ENCODE measurements around the gene LDLRAP1. TPM values are rescaled to one million over a fixed set of nuclear protein-coding genes. Genes with fewer than 3 reads are reported as not detected.

LDLRAP1 gene
- polyA plus RNA-seq, 3 donors = 13.1 to 15.9 (median 13.8) TPM

GRCh38 chr1:25520446-25521061, 22.9 kb upstream of the LDLRAP1 start:
- DNase-seq = no peak

DNA sequence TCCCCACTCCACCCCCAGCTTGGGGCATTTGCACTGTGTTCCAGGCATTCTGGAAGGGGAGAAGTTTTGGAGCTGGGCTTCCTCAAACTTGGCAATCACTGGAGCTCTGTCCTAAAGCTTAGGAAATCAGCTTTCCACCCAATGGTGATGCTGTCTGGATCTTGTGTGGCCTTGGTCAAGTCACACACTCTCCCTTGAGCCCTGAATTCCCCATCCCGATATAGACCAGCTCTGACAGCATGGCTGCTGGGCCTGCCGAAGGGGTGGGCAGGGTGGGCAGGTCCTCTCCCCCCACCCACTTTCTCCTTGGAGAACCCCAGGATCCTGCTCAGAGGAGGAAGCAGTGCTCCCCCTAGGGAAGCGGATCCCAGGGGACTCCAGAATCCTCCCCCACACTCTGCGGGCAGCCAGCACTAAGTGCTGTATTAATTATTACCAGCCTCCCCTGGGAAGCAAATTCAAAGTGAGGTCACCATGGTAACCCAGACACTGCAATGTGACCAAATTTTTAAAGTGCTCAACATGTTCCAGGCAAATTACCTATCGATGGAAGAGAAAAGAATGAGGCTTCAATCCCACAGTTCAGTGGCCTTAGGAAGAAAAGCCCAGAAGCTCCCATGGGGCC, 21.3 kb upstream of the LDLRAP1 start:
- DNase-seq = no peak

DNA sequence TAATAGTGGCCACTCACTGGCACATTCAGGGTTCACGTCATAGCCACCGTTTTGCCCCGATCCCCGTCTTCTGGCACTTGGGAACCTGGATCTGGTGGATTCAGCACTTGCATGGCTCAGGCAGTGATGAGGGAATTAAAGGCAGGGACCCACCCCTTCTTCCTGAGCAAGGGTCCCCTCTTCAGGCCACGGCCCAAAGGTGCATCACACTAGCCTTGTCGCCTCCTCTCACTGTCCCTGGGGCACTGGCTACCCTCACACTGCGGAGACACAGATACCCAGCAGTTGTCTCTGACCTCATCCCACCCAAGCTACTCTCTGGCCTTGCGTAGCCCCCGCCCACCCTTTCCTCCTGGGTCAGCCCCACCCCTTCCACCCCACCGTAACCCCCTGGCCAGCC, 19.9 kb upstream of the LDLRAP1 start:
- no peak for DNase-seq

- DNase-seq = no peak
These were observed 18.6 kb upstream of the LDLRAP1 start for GRCh38 chr1:25524568-25525360.

DNA sequence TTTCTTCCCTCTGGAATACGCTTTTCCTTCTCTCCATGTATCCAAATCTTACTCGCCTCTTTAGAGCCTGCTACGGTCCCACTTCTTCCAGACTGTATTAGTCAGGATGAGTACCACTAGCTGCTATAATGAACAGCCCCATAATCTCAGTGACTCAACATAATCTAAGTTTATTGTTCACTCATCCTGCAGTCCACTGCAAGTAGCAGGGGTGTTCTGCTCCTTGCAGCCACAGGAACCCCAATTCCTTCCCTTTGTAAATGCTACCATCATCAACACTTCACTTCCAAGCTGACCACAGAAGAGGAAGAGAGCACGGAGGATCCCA, 18.1 kb upstream of the LDLRAP1 start:
- no peak for DNase-seq

DNA sequence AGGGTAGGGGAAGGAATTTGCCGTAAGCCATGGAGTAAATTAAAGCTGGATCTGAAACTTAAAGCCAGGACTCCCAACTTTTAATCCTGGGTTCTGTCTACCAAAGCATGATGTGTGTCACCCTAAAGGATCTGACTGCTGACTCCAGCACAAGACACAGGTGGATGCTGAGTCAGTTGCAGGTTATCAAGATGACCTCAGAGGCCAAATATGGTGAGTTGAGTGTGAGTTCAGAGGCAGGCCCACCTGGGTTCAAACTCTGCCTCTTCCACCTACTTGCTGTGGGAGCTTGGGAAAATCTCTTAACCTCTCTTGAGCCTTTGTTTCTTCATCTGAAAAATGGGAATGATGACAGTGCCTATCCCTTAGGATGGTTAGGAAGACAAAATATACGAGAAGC, 16.7 kb upstream of the LDLRAP1 start:
- DNase-seq = no peak

GRCh38 chr1:25527226-25527846, 16.1 kb upstream of the LDLRAP1 start:
- no peak for DNase-seq

DNA sequence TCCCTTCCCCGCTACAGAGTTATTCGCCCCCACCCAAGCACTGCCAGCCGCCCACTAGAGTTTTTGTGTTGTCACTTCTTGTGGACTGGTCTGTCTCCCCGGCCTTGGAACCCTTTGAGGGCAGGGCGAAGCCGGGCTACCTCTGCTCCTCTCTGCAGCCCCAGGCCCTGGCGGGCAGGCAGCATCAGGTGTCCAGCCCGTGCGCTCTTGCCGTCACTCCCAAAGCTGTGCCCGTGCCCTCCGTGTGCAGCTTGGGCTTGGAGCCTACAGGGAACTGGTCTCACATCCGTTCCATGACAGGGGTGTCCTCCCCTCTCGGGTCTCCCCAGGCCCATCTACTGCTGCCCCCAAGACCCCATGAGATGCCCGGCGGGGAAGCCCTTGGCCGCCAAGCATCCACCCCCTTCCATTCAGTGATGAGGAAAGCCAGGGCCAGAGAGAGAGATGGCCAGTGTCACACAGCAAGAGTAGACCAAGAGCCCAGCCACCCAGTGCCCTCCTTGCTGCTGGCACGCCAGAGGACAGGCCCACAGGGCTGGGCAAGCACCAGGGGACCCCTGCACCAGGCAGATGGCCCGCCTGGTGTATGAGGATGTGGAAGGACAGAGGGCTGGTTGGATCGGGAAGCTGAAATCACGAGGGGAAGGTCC, 15.3 kb upstream of the LDLRAP1 start:
- DNase-seq = no peak

DNA sequence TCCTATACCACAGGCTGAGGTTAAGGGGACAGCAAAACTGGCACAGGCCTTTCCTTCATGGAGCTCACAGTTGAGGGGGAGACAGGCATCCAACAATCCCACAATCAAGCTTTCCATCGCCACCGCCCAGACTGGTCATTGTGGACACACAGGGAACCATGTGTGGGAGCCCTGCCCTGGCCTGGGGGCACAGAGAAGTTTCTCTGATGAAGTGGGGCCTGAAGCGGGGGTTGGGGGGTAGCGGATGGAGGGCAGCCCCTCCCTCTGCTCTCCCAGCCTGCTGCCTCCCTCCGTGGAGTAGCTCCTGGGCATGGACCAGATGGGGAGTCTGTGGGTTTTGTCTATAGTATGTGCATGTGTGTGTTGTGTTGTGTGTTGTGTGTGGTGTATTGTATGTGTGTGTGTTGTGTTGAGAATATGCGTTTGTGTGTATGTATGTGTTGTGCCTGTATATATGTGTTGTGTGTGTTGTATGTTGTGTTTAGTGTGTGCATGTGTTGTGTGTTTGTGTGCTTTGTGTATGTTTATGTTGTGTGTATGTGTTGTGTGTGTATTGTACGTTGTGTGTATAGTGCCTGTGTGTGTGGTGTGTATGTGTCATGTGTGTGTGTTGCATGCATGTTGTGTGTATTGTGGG, 14.4 kb upstream of the LDLRAP1 start:
- DNase-seq = no peak

DNA sequence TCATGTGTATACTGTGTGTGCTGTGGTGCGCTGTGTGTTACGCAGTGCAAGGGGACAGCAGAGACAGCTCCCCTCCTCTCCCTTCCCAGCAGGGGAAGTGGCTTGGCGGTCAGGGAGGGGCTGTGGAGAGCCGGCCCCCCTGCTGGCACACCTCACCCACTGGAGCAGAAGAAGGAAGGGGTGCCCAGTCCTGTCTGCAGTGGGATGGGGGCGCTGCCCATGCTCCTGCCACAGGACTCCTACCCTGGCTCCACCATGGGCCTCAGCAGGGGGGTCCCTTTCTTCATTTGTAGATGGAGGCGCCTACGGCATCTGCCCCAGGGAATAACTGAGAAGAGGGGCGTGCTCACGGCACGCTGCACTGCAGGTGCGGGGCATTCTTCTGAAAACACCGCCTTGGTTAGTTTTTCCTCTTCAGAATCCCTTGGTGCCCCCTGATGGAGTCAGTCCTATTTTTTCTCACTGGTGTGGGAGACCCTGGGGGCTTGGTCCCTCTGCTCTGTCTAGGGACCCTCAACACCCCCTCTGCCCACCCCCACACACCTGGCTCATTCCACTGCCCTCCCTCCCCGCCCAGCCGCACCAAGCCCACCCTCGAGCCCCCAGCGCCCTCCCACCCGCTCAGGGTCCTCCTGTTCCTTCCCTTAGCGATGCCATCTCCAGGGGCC, 13.8 kb upstream of the LDLRAP1 start:
- DNase-seq = no peak

GRCh38 chr1:25530186-25531081, 13.0 kb upstream of the LDLRAP1 start:
- DNase-seq = no peak

- DNase-seq = no peak
These were observed 12.3 kb upstream of the LDLRAP1 start for GRCh38 chr1:25531082-25531461.

- DNase-seq = no peak
These were observed 10.4 kb upstream of the LDLRAP1 start for GRCh38 chr1:25532970-25533369.

DNA sequence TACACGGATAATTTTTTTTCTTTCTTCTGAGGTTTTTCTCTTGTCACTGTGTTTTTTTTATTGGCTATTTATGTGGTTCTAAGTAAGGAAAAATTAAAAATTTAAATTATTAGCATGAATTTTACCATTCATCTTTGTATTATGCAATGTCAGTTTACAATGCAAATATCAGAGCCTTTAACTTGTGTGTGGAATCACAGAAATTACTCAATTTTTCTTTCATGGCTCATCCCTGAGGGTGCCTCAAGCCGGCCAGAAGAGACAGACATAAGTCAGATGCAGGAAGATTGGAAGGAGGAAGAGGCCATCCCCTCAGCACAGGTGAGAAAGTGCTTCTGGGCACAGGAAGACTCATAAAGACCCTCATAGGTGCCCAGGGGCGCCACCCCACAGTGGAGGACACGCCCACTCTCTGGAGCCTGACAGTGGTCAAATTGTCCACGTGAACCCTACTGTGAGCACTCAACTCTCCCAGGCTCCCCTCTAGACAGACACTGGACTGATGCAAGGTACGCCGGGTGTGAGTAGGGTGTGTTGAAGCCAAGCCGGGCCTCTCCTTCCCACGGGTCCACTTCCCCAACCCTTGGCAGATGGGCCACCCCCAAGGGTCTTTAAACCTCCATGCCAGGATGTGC, 9.5 kb upstream of the LDLRAP1 start:
- DNase-seq = no peak

- DNase-seq = no peak
These were observed 9.0 kb upstream of the LDLRAP1 start for GRCh38 chr1:25534410-25534788.

DNA sequence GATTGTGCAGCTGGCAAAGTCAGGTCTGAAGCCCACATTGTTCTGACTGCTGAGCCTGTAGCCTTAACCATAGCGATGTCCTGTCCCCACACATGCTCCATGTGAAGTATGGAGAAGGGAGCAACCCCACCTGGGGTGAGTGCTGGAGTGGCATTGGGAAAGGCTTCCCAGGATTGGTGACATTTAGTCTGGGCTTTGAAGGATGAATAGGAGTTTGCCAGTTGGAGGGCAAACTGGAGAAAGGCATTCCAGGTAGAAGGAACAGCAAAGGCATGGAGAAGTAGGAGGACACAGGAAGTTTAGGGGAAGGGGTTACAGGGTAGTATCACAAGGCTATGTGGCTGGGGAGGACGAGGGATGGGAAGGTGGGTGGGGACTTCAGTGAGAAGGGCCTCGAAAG, 7.3 kb upstream of the LDLRAP1 start:
- no peak for DNase-seq

- no peak for DNase-seq
These were observed 6.1 kb upstream of the LDLRAP1 start for GRCh38 chr1:25537153-25537831.

GRCh38 chr1:25538191-25538767, 5.1 kb upstream of the LDLRAP1 start:
- DNase-seq = no peak
